B cell (primary cell): Measurements from ENCODE around the gene TCF3.

Experiments
- EZH2 ChIP-seq: IDR thresholded peaks from 2 replicates; pipeline ENCODE4 v1.6.1; 2012; ENCODE audit warnings: borderline replicate concordance, low read depth, mild to moderate bottlenecking, moderate library complexity, low read length; ENCODE audit not compliant: insufficient read depth, poor library complexity, severe bottlenecking
- TF ChIP-seq, protein P1 (sequence below): fragments of 200-600 bp; IDR thresholded peaks from one replicate; pipeline ENCODE4 v1.8.0; 2022; ENCODE audit warnings: antibody characterized with exemption, mild to moderate bottlenecking

DNA sequence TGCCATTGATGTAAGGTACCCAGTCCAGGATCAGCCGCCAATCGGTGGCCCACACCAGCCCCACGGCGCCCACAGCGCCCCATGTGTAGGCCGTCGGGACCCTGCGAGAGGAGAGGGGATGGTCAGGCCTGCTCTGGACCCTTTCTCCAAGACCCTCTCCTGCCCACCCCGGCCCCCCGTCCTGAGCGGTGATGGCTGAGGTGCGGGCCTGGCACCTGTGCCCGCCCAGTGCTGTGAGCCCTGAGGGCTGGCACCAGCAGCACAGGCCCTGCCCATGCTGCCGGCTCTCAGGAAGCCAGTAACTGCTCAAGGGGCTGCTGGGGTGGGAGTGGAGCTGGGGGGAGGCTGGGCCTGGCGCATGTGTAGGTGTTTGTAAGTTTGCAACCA, 53.0 kb downstream of the TCF3 start:
- TF ChIP-seq, protein P1, sequence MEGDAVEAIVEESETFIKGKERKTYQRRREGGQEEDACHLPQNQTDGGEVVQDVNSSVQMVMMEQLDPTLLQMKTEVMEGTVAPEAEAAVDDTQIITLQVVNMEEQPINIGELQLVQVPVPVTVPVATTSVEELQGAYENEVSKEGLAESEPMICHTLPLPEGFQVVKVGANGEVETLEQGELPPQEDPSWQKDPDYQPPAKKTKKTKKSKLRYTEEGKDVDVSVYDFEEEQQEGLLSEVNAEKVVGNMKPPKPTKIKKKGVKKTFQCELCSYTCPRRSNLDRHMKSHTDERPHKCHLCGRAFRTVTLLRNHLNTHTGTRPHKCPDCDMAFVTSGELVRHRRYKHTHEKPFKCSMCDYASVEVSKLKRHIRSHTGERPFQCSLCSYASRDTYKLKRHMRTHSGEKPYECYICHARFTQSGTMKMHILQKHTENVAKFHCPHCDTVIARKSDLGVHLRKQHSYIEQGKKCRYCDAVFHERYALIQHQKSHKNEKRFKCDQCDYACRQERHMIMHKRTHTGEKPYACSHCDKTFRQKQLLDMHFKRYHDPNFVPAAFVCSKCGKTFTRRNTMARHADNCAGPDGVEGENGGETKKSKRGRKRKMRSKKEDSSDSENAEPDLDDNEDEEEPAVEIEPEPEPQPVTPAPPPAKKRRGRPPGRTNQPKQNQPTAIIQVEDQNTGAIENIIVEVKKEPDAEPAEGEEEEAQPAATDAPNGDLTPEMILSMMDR = no peak
- TF ChIP-seq EZH2 = no peak
